Measurements from ENCODE around the gene EPC1. TPM values are rescaled to one million over a fixed set of nuclear protein-coding genes. Genes with fewer than 3 reads are reported as not detected.
A peak's percentile ranks its signal among the peaks of the same experiment; 100 is the strongest.

Gene EPC1
- total and polyA plus RNA-seq, 2 of the 8 experiments (the other 6 are each of a cell fraction or from before 2014, with no cell fraction given), result 23.7 to 42.3 TPM

DNA sequence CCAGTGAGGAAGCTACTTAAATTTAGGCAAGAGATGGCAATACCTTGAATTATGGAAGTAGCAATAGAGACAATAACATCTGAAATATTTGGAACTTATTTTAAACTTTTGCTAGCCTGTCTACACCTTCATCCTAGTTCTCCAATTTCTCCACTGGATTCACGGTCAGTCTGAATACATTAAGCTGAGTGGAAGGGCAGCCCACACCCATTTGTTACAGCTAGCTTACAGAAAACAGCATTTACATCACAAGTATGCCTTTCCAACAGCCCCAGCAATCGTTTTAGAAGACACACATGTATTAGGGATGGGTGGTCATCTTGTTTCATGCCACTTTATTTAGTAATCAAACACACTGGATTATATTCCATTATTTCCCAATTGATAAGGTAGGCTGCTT is 16.7 kb downstream of the EPC1 start:
- Histone ChIP-seq H4K91ac (replicated peaks; ENCODE audit: insufficient read length, low read length) (no peak overlapping the region), H2BK5ac (ENCODE audit: low read depth, low read length) (no peak overlapping the region), H2BK12ac (ENCODE audit: low read depth, low read length) (no peak overlapping the region), H3K14ac (ENCODE audit: insufficient read length) (no peak overlapping the region), H3K27me3 (replicated peaks in 1 of 4; ENCODE audit: control insufficient read depth in 3 of 4, extremely low read depth in 1 of 4, insufficient read depth in 3 of 4, low read length in 3 of 4) (no peaks in the 10 kb centered on the region), H3K23me2 (ENCODE audit: low read depth, low read length) (no peaks in the 10 kb centered on the region), H3K79me1 (ENCODE audit: low read depth, low read length) (peaks cover 6% of the 10 kb centered on the region; the same call in 1 of the 2 replicates), H2BK120ac (replicated peaks; ENCODE audit: low read depth, low read length) (no peak overlapping the region), H3K4ac (replicated peaks; ENCODE audit: insufficient read length, low read depth, low read length) (no peak overlapping the region), H3K23ac (ENCODE audit: insufficient read length) (no peak overlapping the region), H3K79me2 (ENCODE audit: control insufficient read depth in 1 of 2, insufficient read depth in 2 of 2, low read length in 2 of 2) (peaks cover 15 to 100% of the 10 kb centered on the region in 2 experiments), H3K4me3 (ENCODE audit: extremely low read depth in 1 of 4, insufficient read depth in 2 of 4, low read depth in 3 of 4, low read length in 4 of 4) (peak overlapping the region in 1 of 4 experiments; percentile 5; a peak in 1 of 8 replicates), H4K8ac (ENCODE audit: extremely low read depth, insufficient read depth, low read length) (no peak overlapping the region), H3K4me1 (replicated peaks in 1 of 4; ENCODE audit: control insufficient read depth in 3 of 4, insufficient read depth in 4 of 4, low read length in 3 of 4) (peaks cover 0 to 22% (median 13%) of the 10 kb centered on the region in 4 experiments; a peak in 6 of 7 replicates), H4K20me1 (replicated peaks in 1 of 2; ENCODE audit: control insufficient read depth in 1 of 2, insufficient read depth in 2 of 2, low read length in 2 of 2) (peaks cover 18 to 29% of the 10 kb centered on the region in 2 experiments), H2AK5ac (ENCODE audit: low read depth, low read length) (no peak overlapping the region), H2AFZ (ENCODE audit: low read length) (no peak overlapping the region), H3K9me3 (ENCODE audit: insufficient read depth in 2 of 2, low read depth in 1 of 2, low read length in 1 of 2) (no peaks in the 10 kb centered on the region), H3K56ac (replicated peaks; ENCODE audit: insufficient read length, low read depth, low read length) (no peak overlapping the region), H3K36me3 (ENCODE audit: control insufficient read depth in 2 of 4, insufficient read depth in 4 of 4, low read length in 3 of 4) (no peaks in the 10 kb centered on the region), H3K27ac (ENCODE audit: low read depth, low read length) (no peak overlapping the region), H4K5ac (ENCODE audit: insufficient read length, low read depth, low read length) (no peak overlapping the region), H3K18ac (ENCODE audit: extremely low read depth, low read length) (no peak overlapping the region), H3K9ac (replicated peaks in 1 of 4; ENCODE audit: extremely low read depth in 1 of 4, low read depth in 3 of 4, low read length in 3 of 4) (no peak overlapping the region), H2BK20ac (ENCODE audit: low read length) (no peak overlapping the region), H2BK15ac (ENCODE audit: low read length) (no peak overlapping the region), H3K4me2 (ENCODE audit: insufficient read depth in 1 of 2, low read depth in 2 of 2, low read length in 2 of 2) (no peak overlapping the region)
- FAIRE-seq, result no peak
- 29% methylated on average over 2 of the region's 2 CpGs; no CpG with 5 or more reads in 1 of the 2 experiments for WGBS, 2 experiments (ENCODE audit: extremely low coverage in 1 of 2, insufficient coverage in 1 of 2, insufficient read length in 1 of 2, insufficient replicate concordance in 2 of 2, low coverage in 1 of 2, low lambda C conversion rate in 2 of 2, missing lambda C conversion rate in 1 of 2)
- DNase-seq (ENCODE audit: low read depth in 1 of 2, low spot score in 2 of 2), result no peak
- CTCF ChIA-PET (ENCODE audit: partially characterized antibody), result interaction anchor here (0.6 to 2.7 kb wide), 3 partner anchors 12 to 1748 kb away, joined by 4 to 6 read pairs (median 4); no protein-coding TSS in a partner anchor
- TF ChIP-seq, protein P1, sequence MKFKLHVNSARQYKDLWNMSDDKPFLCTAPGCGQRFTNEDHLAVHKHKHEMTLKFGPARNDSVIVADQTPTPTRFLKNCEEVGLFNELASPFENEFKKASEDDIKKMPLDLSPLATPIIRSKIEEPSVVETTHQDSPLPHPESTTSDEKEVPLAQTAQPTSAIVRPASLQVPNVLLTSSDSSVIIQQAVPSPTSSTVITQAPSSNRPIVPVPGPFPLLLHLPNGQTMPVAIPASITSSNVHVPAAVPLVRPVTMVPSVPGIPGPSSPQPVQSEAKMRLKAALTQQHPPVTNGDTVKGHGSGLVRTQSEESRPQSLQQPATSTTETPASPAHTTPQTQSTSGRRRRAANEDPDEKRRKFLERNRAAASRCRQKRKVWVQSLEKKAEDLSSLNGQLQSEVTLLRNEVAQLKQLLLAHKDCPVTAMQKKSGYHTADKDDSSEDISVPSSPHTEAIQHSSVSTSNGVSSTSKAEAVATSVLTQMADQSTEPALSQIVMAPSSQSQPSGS (IDR thresholded peaks at IDR 0.05; ENCODE audit: low read length), result no peak
- TF ChIP-seq, protein P2, sequence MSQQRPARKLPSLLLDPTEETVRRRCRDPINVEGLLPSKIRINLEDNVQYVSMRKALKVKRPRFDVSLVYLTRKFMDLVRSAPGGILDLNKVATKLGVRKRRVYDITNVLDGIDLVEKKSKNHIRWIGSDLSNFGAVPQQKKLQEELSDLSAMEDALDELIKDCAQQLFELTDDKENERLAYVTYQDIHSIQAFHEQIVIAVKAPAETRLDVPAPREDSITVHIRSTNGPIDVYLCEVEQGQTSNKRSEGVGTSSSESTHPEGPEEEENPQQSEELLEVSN (IDR thresholded peaks at IDR 0.05), result no peak
- TF ChIP-seq CBX5 (IDR thresholded peaks at IDR 0.05; ENCODE audit: low read depth, low read length) (no peak), TCF12 (IDR thresholded peaks at IDR 0.05; ENCODE audit: low read depth, low read length) (no peak), RFX5 (IDR thresholded peaks at IDR 0.05; ENCODE audit: borderline replicate concordance, low read depth, low read length) (no peak), SAP30 (IDR thresholded peaks at IDR 0.05; ENCODE audit: insufficient read depth, insufficient replicate concordance, low read length) (no peak), CREB1 (IDR thresholded peaks at IDR 0.05) (no peak), SRF (IDR thresholded peaks at IDR 0.05; ENCODE audit: low read depth, low read length) (no peak), SP2 (IDR thresholded peaks at IDR 0.05; ENCODE audit: low read length) (no peak), SIN3A (conservative IDR thresholded peaks at IDR 0.05 in 1 of 2, IDR thresholded peaks at IDR 0.05 in 1 of 2; ENCODE audit: low read depth in 1 of 2, low read length in 2 of 2) (no peak), GABPA (IDR thresholded peaks at IDR 0.05; ENCODE audit: borderline replicate concordance, insufficient read depth, low read length) (no peak), SP1 (IDR thresholded peaks at IDR 0.05; ENCODE audit: low read depth, low read length) (no peak)
- POLR2A ChIA-PET (ENCODE audit: partially characterized antibody), result interaction anchor here (1.1 to 1.5 kb wide), 2 partner anchors 13 to 15 kb away, joined by 3 to 8 read pairs; no protein-coding TSS in a partner anchor

Data from H1 (cell line).